Neural cell (in vitro differentiated cells): ENCODE data around the gene SGIP1.

ENCODE experiments used
- CTCF ChIP-seq: fragments of 450-650 bp; IDR thresholded peaks from 2 replicates; pipeline ENCODE4 v1.5.1; 2014; ENCODE audit warnings: antibody characterized with exemption, mild to moderate bottlenecking, moderate library complexity; ENCODE audit not compliant: poor library complexity, severe bottlenecking
- EP300 ChIP-seq: fragments of 450-650 bp; conservative IDR thresholded peaks from 2 replicates; pipeline ENCODE4 v1.6.1; 2014; ENCODE audit warnings: antibody characterized with exemption, mild to moderate bottlenecking, moderate library complexity; ENCODE audit not compliant: poor library complexity, severe bottlenecking
- EZH2 ChIP-seq: fragments of 200-600, 300-800 bp; shearing (Covaris generic), sonication (generic); IDR thresholded peaks from 2 replicates; pipeline ENCODE4 v1.6.1; 2014; ENCODE audit warnings: antibody characterized with exemption, low read length, borderline replicate concordance, mild to moderate bottlenecking; ENCODE audit not compliant: insufficient read depth, poor library complexity, severe bottlenecking
- MXI1 ChIP-seq: fragments of 450-650 bp; conservative IDR thresholded peaks from 2 replicates; pipeline ENCODE4 v1.6.1; 2014; ENCODE audit warnings: antibody characterized with exemption, mild to moderate bottlenecking; ENCODE audit not compliant: poor library complexity, severe bottlenecking
- POLR2AphosphoS5 ChIP-seq: IDR thresholded peaks from 2 replicates; pipeline ENCODE4 v1.6.1; 2012
- RAD21 ChIP-seq: fragments of 450-650 bp; conservative IDR thresholded peaks from 2 replicates; pipeline ENCODE4 v1.6.1; 2014; ENCODE audit warnings: antibody characterized with exemption, mild to moderate bottlenecking, moderate library complexity
- REST ChIP-seq: IDR thresholded peaks from 2 replicates; pipeline ENCODE4 v1.6.1; 2012; ENCODE audit warnings: borderline replicate concordance
- SMC3 ChIP-seq: fragments of 450-650 bp; conservative IDR thresholded peaks from 2 replicates; pipeline ENCODE4 v1.6.1; 2014; ENCODE audit warnings: antibody characterized with exemption, mild to moderate bottlenecking, moderate library complexity; ENCODE audit not compliant: poor library complexity
- TAF1 ChIP-seq: IDR thresholded peaks from 2 replicates; pipeline ENCODE4 v1.6.1; 2012; ENCODE audit warnings: low read depth

GRCh38 chr1:66685670-66686069, 151.7 kb downstream of the SGIP1 start:
- no peak for TF ChIP-seq EP300
- no peak for TF ChIP-seq CTCF
- TF ChIP-seq TAF1: no peak
- no peak for TF ChIP-seq EZH2
- no peak for TF ChIP-seq POLR2AphosphoS5
- TF ChIP-seq SMC3: no peak
- no peak for TF ChIP-seq MXI1
- TF ChIP-seq REST: no peak
- no peak for TF ChIP-seq RAD21
